Measurements from ENCODE around the gene MAP2K7.
"Not testable (repeated sequence)": the region's sequence is repeated elsewhere in the genome, so short reads cannot be mapped to it uniquely, and the experiment has no call there.

The MAP2K7 gene

GRCh38 chr19:7885818-7886217 is 17.9 kb upstream of the MAP2K7 start:
- DNase-seq (ENCODE audit: low spot score), result no peak

DNA sequence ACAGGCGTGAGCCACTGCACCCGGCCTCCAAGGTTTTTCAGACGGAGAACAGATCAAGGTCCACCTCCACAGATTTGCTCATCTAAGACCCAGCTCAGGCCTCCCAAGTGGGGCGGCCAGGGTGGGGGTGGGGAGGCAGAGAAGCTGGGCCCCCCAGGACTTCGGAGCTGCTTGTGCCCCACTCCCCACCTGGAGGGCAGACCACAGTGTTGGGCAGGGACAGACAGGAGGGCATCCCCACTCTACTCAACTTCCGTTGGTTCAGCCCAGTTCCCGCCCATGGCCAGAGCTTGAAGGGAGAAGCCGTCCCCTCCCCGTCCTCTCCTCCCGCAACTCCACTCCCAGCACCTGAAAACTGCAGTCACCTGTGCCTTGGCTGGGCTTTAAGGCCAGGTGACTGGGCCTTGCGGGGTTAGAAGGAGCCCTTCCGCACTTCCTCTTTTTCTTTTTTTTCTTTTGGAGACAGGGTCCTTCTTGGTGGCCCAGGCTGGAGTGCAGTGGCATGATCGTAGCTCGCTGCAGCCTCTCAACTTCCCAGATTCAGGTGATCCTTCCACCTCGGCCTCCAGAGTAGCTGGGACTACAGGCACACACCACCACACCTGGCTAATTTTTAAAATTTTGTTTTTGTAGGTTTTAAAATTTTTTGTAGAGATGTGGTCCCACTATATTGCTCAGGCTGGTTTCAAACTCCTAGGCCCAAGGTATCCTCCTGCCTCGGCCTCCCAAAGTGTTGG is 16.1 kb upstream of the MAP2K7 start:
- DNase-seq (ENCODE audit: low spot score), result no peak

- no peak for DNase-seq (ENCODE audit: low spot score)
These were observed 15.4 kb upstream of the MAP2K7 start, which contains the start of gene LRRC8E for GRCh38 chr19:7888145-7888825. TSS of gene LRRC8E (plus strand) at chr19:7888510. CDS start at chr19:7895604, 7,094 bp downstream.

GRCh38 chr19:7888826-7889217 is 14.9 kb upstream of the MAP2K7 start:
- no peak for DNase-seq (ENCODE audit: low spot score)

DNA sequence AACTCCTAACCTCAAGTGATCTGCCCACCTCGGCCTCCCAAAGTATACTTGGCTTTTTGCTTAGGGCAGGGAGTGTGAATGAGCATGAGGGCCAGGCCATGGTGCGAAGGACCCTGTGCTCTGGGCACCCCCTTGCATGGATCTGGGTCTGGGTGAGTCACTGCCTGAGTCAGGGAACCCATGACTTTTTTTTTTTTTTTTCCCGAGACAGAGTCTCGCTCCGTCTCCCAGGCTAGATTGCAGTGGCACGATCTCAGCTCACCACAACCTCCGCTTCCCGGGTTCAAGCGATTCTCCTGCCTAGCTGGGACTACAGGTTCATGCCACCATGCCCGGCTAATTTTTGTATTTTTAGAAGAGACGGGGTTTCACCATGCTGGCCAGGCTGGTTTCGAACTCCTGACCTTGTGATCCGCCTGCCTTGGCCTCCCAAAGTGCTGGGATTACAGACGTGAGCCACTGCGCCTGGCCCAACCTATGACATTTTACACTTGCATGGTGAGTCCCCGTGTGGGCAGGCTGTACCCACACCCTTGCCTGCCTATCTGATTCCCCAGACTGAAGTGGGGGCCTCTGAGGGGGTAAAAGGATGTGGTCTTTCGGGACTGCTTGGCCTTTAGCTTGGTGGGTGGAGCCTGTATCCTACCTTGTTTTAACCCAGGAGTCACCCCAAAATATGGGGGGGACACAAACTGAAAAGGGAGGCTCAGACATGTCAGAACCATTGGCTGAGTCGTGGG is 10.1 kb upstream of the MAP2K7 start:
- DNase-seq (ENCODE audit: low spot score), result not testable (repeated sequence)

- DNase-seq (ENCODE audit: low spot score), result no peak
These were observed 8.9 kb upstream of the MAP2K7 start for GRCh38 chr19:7894612-7895309.

DNA sequence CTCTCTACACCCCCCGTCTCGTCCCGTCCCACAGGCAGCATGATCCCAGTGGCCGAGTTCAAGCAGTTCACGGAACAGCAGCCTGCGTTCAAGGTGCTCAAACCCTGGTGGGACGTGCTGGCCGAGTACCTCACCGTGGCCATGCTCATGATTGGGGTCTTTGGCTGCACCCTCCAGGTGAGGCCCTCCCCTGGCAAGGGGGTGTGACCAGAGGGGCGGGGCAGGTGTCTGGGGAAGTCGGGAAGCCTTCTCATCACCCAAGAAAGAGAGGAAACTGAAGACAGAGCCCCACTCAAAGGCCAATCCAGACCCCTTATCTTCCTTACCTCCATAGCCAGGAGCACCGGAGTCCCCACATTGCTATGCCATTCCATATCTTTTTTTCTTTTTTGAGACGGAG is 8.1 kb upstream of the MAP2K7 start:
- DNase-seq (ENCODE audit: low spot score), result no peak

DNA sequence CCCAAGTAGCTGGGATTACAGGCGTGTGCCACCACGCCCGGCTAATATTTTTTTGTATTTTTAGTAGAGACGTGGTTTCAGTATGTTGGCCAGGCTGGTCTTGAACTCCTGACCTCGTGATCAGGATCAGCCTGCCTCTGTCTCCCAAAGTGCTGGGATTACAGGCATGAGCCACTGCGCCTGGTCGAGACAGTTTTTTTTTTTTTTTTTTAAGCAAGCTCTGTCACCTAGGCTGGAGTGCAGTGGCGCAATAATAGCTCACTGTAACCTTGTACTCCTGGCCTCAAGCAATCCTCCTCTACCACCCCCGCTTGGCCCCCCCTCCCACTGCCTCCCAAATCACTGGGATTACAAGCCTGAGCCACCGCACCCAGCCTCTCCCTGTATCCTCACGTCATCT is 6.4 kb upstream of the MAP2K7 start:
- no peak for DNase-seq (ENCODE audit: low spot score)

DNA sequence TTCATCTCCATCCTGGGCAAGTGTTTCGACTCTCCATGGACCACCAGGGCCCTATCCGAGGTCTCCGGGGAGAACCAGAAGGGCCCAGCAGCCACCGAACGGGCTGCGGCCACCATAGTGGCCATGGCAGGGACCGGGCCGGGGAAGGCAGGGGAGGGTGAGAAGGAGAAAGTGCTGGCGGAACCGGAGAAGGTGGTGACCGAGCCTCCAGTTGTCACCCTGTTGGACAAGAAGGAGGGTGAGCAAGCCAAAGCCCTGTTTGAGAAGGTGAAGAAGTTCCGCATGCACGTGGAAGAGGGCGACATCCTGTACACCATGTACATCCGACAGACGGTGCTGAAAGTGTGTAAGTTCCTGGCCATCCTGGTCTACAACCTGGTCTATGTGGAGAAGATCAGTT is 4.7 kb upstream of the MAP2K7 start:
- DNase-seq (ENCODE audit: low spot score), result no peak

DNA sequence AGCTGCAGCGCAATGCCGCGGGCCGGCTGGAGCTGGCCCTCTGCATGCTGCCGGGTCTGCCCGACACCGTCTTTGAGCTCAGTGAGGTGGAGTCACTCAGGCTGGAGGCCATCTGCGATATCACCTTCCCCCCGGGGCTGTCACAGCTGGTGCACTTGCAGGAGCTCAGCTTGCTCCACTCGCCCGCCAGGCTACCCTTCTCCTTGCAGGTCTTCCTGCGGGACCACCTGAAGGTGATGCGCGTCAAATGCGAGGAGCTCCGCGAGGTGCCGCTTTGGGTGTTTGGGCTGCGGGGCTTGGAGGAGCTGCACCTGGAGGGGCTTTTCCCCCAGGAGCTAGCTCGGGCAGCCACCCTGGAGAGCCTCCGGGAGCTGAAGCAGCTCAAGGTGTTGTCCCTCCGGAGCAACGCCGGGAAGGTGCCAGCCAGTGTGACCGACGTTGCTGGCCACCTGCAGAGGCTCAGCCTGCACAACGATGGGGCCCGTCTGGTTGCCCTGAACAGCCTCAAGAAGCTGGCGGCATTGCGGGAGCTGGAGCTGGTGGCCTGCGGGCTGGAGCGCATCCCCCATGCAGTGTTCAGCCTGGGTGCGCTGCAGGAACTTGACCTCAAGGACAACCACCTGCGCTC is 3.8 kb upstream of the MAP2K7 start:
- DNase-seq (ENCODE audit: low spot score), result no peak

DNA sequence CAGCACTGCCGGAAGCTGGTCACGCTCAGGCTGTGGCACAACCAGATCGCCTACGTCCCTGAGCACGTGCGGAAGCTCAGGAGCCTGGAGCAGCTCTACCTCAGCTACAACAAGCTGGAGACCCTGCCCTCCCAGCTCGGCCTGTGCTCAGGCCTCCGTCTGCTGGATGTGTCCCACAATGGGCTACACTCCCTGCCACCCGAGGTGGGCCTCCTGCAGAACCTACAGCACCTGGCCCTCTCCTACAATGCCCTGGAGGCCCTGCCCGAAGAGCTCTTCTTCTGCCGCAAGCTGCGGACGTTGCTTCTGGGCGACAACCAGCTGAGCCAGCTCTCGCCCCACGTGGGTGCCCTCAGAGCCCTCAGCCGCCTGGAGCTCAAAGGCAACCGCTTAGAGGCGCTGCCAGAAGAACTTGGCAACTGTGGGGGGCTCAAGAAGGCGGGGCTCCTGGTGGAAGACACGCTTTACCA is 3.2 kb upstream of the MAP2K7 start:
- DNase-seq (ENCODE audit: low spot score), result no peak

DNA sequence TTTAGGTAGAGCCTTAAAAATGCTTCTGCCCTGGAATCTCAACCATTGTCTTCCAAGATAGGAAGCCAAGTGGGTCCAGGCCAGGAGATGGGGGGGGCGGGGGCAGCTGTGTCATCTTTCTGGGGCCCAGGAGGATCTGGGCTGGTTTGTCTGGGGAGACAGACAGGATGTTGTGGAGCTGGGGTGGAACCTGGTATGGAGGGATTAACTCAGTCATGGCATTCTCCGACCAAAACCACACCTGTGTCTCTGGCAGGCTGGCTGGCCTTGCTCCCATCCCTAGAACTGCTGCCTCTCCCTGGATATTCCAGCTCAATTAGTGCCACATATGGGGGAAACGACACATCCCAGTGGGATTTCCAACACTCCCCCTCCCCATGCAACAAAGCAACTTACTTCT is 2.7 kb upstream of the MAP2K7 start:
- DNase-seq (ENCODE audit: low spot score), result no peak

DNA sequence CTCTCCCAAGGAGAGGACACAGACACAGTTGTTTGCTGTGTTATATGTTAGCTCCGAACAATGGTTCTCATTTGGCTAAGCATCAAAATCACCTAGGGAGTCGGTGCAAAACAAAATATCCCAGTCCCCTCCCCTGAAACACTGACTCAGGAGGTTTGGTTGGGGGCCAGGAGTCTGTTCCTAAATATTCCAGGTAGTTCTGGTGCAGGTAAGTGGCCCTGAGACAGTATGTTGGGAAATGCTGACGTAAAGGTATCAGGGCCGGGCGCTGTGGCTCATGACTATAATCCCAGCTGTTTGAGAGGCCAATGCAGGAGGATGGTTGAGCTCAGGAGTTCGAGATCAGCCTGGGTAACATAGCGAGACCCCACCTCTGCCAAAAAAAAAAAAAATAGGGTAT is 2.3 kb upstream of the MAP2K7 start:
- DNase-seq (ENCODE audit: low spot score), result no peak

DNA sequence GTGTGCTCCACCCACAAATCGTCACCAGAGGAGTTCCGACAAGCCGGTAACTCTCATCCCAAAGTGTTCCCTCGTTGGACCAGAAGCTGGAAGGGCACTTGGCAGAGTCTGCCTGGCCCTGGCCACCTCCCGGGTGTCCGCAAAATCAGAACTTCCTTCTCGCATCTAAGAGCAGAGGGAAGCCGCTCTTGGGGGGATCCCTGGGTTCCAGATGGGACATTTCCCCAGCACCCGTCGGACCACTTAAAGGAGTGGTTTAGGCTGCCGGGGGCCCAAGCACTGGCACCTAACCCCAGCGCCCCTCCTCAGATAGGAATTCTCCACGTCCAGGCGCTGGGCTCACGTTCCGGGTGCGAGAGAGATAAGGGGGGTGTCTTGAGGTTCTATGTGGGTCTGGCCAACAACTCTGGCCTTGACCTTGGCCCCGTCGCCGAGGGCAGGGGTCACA is 857 bp upstream of the MAP2K7 start:
- no peak for DNase-seq (ENCODE audit: low spot score)

- DNase-seq (ENCODE audit: low spot score), result peak; percentile 61
These were observed 670 bp downstream of the MAP2K7 start for GRCh38 chr19:7904074-7905020.

DNA sequence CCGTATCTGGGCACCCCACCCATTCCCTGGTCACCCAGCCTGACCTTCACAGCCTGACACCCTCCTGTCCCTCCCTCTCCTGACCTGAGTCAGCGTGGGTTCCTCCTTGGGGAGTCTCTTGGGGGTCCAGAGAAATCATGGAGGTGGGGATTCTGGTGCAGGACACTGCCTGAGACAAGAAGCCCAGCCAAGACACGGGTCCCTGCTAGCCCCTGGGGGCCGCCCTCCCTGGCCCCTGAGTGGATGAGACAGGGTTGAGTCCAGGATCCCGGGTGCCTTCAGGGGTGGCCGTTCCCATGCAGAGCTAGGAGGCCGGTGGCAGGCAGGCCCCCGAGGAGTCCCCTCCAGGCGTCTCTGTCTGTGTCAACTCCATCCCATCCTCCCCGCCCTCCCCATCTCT is 1.6 kb downstream of the MAP2K7 start:
- no peak for DNase-seq (ENCODE audit: low spot score)

DNA sequence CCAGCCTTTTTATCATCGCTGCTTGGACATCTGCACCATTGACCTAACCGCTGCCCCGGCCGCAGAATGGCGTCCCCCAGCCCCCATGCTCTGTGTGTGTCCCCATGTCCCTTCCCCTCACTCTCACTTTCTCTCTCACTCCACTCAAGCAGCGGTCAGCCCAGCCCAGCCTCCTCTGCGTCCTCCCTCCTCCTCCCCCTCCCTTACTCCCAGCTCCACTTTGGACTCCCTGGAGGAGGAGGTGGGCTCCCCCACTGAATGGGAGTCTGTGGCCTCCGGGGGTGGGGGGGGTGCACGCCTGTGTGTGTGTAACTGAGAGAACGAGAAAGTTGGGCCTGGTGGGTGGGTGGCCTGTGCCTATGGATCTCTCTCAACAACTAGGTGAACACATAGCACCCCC is 2.2 kb downstream of the MAP2K7 start:
- DNase-seq (ENCODE audit: low spot score), result no peak

GRCh38 chr19:7907122-7907521 is 3.4 kb downstream of the MAP2K7 start:
- no peak for DNase-seq (ENCODE audit: low spot score)

GRCh38 chr19:7907544-7907943 is 3.9 kb downstream of the MAP2K7 start:
- DNase-seq (ENCODE audit: low spot score), result no peak

GRCh38 chr19:7908078-7908699 is 4.5 kb downstream of the MAP2K7 start:
- DNase-seq (ENCODE audit: low spot score), result no peak
